Smooth muscle cell (in vitro differentiated cells): ENCODE results near the gene PRPH. TPM values are rescaled to one million over a fixed set of nuclear protein-coding genes. Genes with fewer than 3 reads are reported as not detected.
A peak's percentile ranks its signal among the peaks of the same experiment; 100 is the strongest.
"Not testable (repeated sequence)": the region's sequence is repeated elsewhere in the genome, so short reads cannot be mapped to it uniquely, and the experiment has no call there.

Source experiments
- DNase-seq: peaks from one replicate; lab custom pipeline; 2025; ENCODE audit not compliant: unreplicated experiment; lab: John Stamatoyannopoulos, UW
- H2AFZ ChIP-seq: fragments of 200-600 bp; sonication (generic); 2 replicates; pipeline ENCODE4 v1.6.0; 2016; ENCODE audit warnings: antibody characterized with exemption, low read depth, mild to moderate bottlenecking
- H3F3A ChIP-seq: fragments of 200-600 bp; sonication (generic); 2 replicates; pipeline ENCODE4 v1.6.0; 2017; ENCODE audit warnings: antibody characterized with exemption, low read depth
- H3K27ac ChIP-seq: fragments of 200-600 bp; sonication (generic); 2 replicates; pipeline ENCODE4 v1.5.1; 2016; ENCODE audit warnings: low read depth, mild to moderate bottlenecking
- H3K27me3 ChIP-seq: fragments of 200-600 bp; sonication (generic); 2 replicates; pipeline ENCODE4 v1.6.1; 2016; ENCODE audit warnings: low read depth, mild to moderate bottlenecking
- H3K36me3 ChIP-seq: fragments of 200-600 bp; sonication (generic); 2 replicates; pipeline ENCODE4 v1.5.1; 2016; ENCODE audit warnings: low read depth
- H3K4me1 ChIP-seq: fragments of 200-600 bp; sonication (generic); 2 replicates; pipeline ENCODE4 v1.5.1; 2016; ENCODE audit warnings: low read depth
- H3K4me2 ChIP-seq: fragments of 200-600 bp; sonication (generic); 2 replicates; pipeline ENCODE4 v1.6.0; 2016; ENCODE audit warnings: mild to moderate bottlenecking
- H3K4me3 ChIP-seq: fragments of 200-600 bp; sonication (generic); 2 replicates; pipeline ENCODE4 v1.5.1; 2016; ENCODE audit warnings: mild to moderate bottlenecking
- H3K79me2 ChIP-seq: fragments of 200-600 bp; sonication (generic); 2 replicates; pipeline ENCODE4 v1.6.0; 2016; ENCODE audit warnings: low read depth, mild to moderate bottlenecking
- H3K9ac ChIP-seq: fragments of 200-600 bp; sonication (generic); 2 replicates; pipeline ENCODE4 v1.6.0; 2016; ENCODE audit warnings: low read depth
- H3K9me3 ChIP-seq: fragments of 200-600 bp; sonication (generic); replicated peaks from 2 replicates; pipeline ENCODE4 v1.5.1; 2016; ENCODE audit warnings: low read depth
- H4K20me1 ChIP-seq: fragments of 200-600 bp; sonication (generic); 2 replicates; pipeline ENCODE4 v1.6.0; 2016; ENCODE audit warnings: low read depth
- CTCF ChIP-seq: fragments of 200-600 bp; sonication (generic); IDR thresholded peaks from 2 replicates; pipeline ENCODE4 v1.5.1; 2017; ENCODE audit warnings: borderline replicate concordance, mild to moderate bottlenecking, antibody characterized with exemption; ENCODE audit not compliant: insufficient read depth, poor library complexity, severe bottlenecking
- WGBS: methylation state at CpG from one replicate; pipeline ENCODE4 v1.1.7; 2016; ENCODE audit warnings: low lambda C conversion rate; 5-methylcytosine and 5-hydroxymethylcytosine counted together
- polyA plus RNA-seq: library from polyadenylated mRNA; unstranded; fragments of >200 nt; fragmentation: Nextera tagmentation; extraction: Ambion mirVana; gene quantifications from 2 replicates; pipeline ENCODE4 v1.2.1, GENCODE V29; 2016
- total RNA-seq: library from RNA; depleted of rRNA; stranded (reverse); fragments of >200 nt; gene quantifications from 2 replicates; pipeline ENCODE4 v1.2.3, GENCODE V29; 2014

The PRPH gene
- total RNA-seq (not detected in 2 replicates), polyA plus RNA-seq (0.43 TPM in 1 of 2 replicates, not detected in the other)

- H3F3A ChIP-seq, result no peaks in the 10 kb centered on the region
- no peaks in the 10 kb centered on the region for H3K9me3 ChIP-seq
- H3K9ac ChIP-seq, result no peak within 1 kb of the TSS
- no peak for TF ChIP-seq CTCF
- peaks cover 61% of the 10 kb centered on the region for H3K27me3 ChIP-seq
- no peak for DNase-seq
- WGBS, result 12% methylated on average over 64 of the region's 82 CpGs
- no peak within 1 kb of the TSS for H2AFZ ChIP-seq
- peak within 1 kb of the TSS; percentile 9 for H3K4me3 ChIP-seq
- peak within 1 kb of the TSS; percentile 50 for H3K4me2 ChIP-seq
- H4K20me1 ChIP-seq, result no peaks in the 10 kb centered on the region
- H3K27ac ChIP-seq, result no peak within 1 kb of the TSS
- H3K36me3 ChIP-seq, result no peaks in the 10 kb centered on the region
- no peaks in the 10 kb centered on the region for H3K79me2 ChIP-seq
- no peaks in the 10 kb centered on the region for H3K4me1 ChIP-seq
Measured at GRCh38 chr12:49295082-49295936, at the start of gene PRPH. Gene PRPH (plus strand): TSS chr12:49295147. CDS start chr12:49295201, 54 bp downstream.

GRCh38 chr12:49251357-49251756 is 43.6 kb upstream of the PRPH start:
- H3K9me3 ChIP-seq, result no peaks in the 10 kb centered on the region
- H3F3A ChIP-seq, result no peaks in the 10 kb centered on the region
- H3K27me3 ChIP-seq, result no peaks in the 10 kb centered on the region
- H4K20me1 ChIP-seq, result no peaks in the 10 kb centered on the region
- H3K36me3 ChIP-seq, result no peaks in the 10 kb centered on the region
- H3K4me2 ChIP-seq, result no peak overlapping the region
- no peak for TF ChIP-seq CTCF
- H3K27ac ChIP-seq, result no peak overlapping the region
- H3K9ac ChIP-seq, result no peak overlapping the region
- H3K4me3 ChIP-seq, result no peak overlapping the region
- H2AFZ ChIP-seq, result no peak overlapping the region
- H3K79me2 ChIP-seq, result no peaks in the 10 kb centered on the region
- WGBS, result 86% methylated on average over 5 of the region's 5 CpGs
- DNase-seq, result no peak
- H3K4me1 ChIP-seq, result no peaks in the 10 kb centered on the region

- Histone ChIP-seq H3K4me1 (no peaks in the 10 kb centered on the region), H3K27ac (no peak overlapping the region), H3K9me3 (no peaks in the 10 kb centered on the region), H2AFZ (no peak overlapping the region), H3K27me3 (no peaks in the 10 kb centered on the region), H4K20me1 (no peaks in the 10 kb centered on the region), H3K36me3 (no peaks in the 10 kb centered on the region), H3K79me2 (no peaks in the 10 kb centered on the region), H3K4me2 (no peak overlapping the region), H3K9ac (no peak overlapping the region), H3K4me3 (no peak overlapping the region), H3F3A (no peaks in the 10 kb centered on the region)
- no peak for DNase-seq
- WGBS, result 82% methylated on average over 11 of the region's 11 CpGs
- no peak for TF ChIP-seq CTCF
Measured at GRCh38 chr12:49253033-49253623, 41.8 kb upstream of the PRPH start.

- H2AFZ ChIP-seq, result not testable (repeated sequence)
- 90% methylated on average over 10 of the region's 10 CpGs for WGBS
Measured at GRCh38 chr12:49255456-49255855, 39.5 kb upstream of the PRPH start.

More at GRCh38 chr12:49255456-49255855, 39.5 kb upstream of the PRPH start:
- H3K9me3 ChIP-seq, H3K4me1 ChIP-seq, H3K9ac ChIP-seq, H3K4me3 ChIP-seq, H3F3A ChIP-seq, DNase-seq, H3K4me2 ChIP-seq, H3K27ac ChIP-seq, H3K36me3 ChIP-seq, H4K20me1 ChIP-seq, H3K79me2 ChIP-seq, H3K27me3 ChIP-seq: not testable (repeated sequence)
